OCI-LY3 (cell line): ENCODE data around the gene STAT4.

ENCODE experiments used
- H2AFZ ChIP-seq: fragments of 200-600, 300-600 bp; shearing (Covaris generic); 2 replicates; pipeline ENCODE4 v1.6.0; 2014; ENCODE audit warnings: antibody characterized with exemption, low read depth, low read length
- H3K27ac ChIP-seq: fragments of 200-600, 300-600 bp; sonication (generic); 2 replicates; pipeline ENCODE4 v1.5.1; 2014; ENCODE audit warnings: mild to moderate bottlenecking, low read length, moderate library complexity, mixed read lengths
- H3K27me3 ChIP-seq: fragments of 200-600, 300-600 bp; sonication (generic); 2 replicates; pipeline ENCODE4 v1.6.1; 2014; ENCODE audit warnings: low read depth, low read length, mixed read lengths
- H3K36me3 ChIP-seq: fragments of 200-600, 300-600 bp; sonication (generic); replicated peaks from 2 replicates; pipeline ENCODE3; 2014; ENCODE audit warnings: low read depth, low read length, mixed read lengths
- H3K4me1 ChIP-seq: fragments of 300-600, 200-600 bp; sonication (generic); 2 replicates; pipeline ENCODE4 v1.6.1; 2014; ENCODE audit warnings: low read length, mixed read lengths
- H3K4me2 ChIP-seq: fragments of 200-600, 300-600 bp; sonication (generic); 2 replicates; pipeline ENCODE4 v1.6.1; 2014; ENCODE audit warnings: low read length, mixed read lengths
- H3K4me3 ChIP-seq: fragments of 300-600, 200-600 bp; sonication (generic); 2 replicates; pipeline ENCODE4 v1.5.1; 2014; ENCODE audit warnings: antibody characterized with exemption, mild to moderate bottlenecking, low read length, moderate library complexity
- H3K79me2 ChIP-seq: fragments of 300-600, 200-600 bp; shearing (Covaris generic); 2 replicates; pipeline ENCODE4 v1.6.1; 2014; ENCODE audit warnings: mild to moderate bottlenecking, low read length, mixed read lengths
- H3K9ac ChIP-seq: fragments of 300-600, 200-600 bp; shearing (Covaris generic); 2 replicates; pipeline ENCODE4 v1.6.0; 2014; ENCODE audit warnings: mild to moderate bottlenecking, low read length, moderate library complexity
- H3K9me3 ChIP-seq: fragments of 200-600, 300-600 bp; shearing (Covaris generic); 2 replicates; pipeline ENCODE4 v1.6.1; 2014; ENCODE audit warnings: low read length, mixed read lengths; ENCODE audit not compliant: insufficient read depth
- H4K20me1 ChIP-seq: fragments of 200-600, 300-600 bp; sonication (generic); 2 replicates; pipeline ENCODE4 v1.6.1; 2016; ENCODE audit warnings: low read length, mixed read lengths; ENCODE audit not compliant: insufficient read depth
- EZH2phosphoT487 ChIP-seq: fragments of 200-600 bp; shearing (Covaris generic); IDR thresholded peaks from 2 replicates; pipeline ENCODE4 v1.6.1; 2018; ENCODE audit warnings: antibody characterized with exemption, mixed run types, low read depth
- TF ChIP-seq, protein P1 (sequence below): fragments of 200-600, 300-600 bp; sonication (generic); IDR thresholded peaks from 2 replicates; pipeline ENCODE4 v1.5.1; 2014; ENCODE audit warnings: antibody characterized with exemption, low read length, low read depth

The STAT4 gene

DNA sequence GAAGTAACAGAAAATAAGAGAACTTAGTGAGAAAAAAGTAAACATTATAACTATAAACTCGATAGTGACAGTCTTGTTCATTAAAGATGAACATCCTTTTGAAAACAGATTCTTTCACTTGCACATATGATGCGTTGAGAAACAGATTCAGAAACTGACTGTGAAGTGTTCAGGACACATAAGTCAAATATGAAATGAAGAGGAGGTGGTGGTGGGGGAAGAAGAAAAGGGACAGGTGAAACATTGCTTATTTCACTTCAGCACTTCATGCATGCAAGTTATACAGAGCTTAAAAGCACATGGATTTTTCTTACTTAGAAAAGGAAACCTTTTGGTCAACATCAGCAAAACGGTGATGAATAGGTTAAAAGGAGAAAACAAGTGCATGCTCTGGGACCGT lies 42.5 kb downstream of the STAT4 start:
- no peak overlapping the region for H3K27ac ChIP-seq
- H3K9ac ChIP-seq, result no peak overlapping the region
- H3K4me2 ChIP-seq, result no peak overlapping the region
- H3K4me1 ChIP-seq, result no peaks in the 10 kb centered on the region
- TF ChIP-seq, protein P1, sequence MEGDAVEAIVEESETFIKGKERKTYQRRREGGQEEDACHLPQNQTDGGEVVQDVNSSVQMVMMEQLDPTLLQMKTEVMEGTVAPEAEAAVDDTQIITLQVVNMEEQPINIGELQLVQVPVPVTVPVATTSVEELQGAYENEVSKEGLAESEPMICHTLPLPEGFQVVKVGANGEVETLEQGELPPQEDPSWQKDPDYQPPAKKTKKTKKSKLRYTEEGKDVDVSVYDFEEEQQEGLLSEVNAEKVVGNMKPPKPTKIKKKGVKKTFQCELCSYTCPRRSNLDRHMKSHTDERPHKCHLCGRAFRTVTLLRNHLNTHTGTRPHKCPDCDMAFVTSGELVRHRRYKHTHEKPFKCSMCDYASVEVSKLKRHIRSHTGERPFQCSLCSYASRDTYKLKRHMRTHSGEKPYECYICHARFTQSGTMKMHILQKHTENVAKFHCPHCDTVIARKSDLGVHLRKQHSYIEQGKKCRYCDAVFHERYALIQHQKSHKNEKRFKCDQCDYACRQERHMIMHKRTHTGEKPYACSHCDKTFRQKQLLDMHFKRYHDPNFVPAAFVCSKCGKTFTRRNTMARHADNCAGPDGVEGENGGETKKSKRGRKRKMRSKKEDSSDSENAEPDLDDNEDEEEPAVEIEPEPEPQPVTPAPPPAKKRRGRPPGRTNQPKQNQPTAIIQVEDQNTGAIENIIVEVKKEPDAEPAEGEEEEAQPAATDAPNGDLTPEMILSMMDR, result no peak
- no peak for TF ChIP-seq EZH2phosphoT487
- H3K79me2 ChIP-seq, result no peaks in the 10 kb centered on the region
- no peak overlapping the region for H2AFZ ChIP-seq
- H4K20me1 ChIP-seq, result no peaks in the 10 kb centered on the region
- no peaks in the 10 kb centered on the region for H3K36me3 ChIP-seq
- H3K4me3 ChIP-seq, result no peak overlapping the region
- no peaks in the 10 kb centered on the region for H3K27me3 ChIP-seq
- H3K9me3 ChIP-seq, result no peaks in the 10 kb centered on the region

DNA sequence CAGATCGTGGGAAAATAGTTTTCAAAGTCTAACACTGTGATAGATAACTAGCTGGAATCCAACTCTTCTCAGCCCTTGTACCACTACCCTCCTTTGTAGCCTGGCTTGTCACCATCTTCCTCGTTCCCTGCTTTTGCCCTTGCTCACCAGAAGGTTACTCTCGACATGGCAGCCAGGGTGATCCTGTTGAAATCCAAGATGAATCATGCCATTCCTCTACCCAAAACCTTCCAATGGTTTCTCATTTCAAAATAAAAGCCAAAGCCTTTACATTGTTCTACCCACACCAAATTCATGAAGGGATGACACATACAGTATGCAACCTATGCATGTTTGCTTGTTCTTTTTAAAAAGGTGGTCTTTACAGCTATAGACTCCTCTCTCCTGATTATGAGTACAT lies 45.7 kb downstream of the STAT4 start:
- Histone ChIP-seq H3K79me2 (no peaks in the 10 kb centered on the region), H3K4me1 (no peaks in the 10 kb centered on the region), H3K27ac (no peak overlapping the region), H2AFZ (no peak overlapping the region), H3K4me2 (no peak overlapping the region), H3K9me3 (no peaks in the 10 kb centered on the region), H3K4me3 (no peak overlapping the region), H4K20me1 (no peaks in the 10 kb centered on the region), H3K9ac (no peak overlapping the region), H3K36me3 (no peaks in the 10 kb centered on the region), H3K27me3 (no peaks in the 10 kb centered on the region)
- TF ChIP-seq, protein P1, result no peak
- TF ChIP-seq EZH2phosphoT487, result no peak

DNA sequence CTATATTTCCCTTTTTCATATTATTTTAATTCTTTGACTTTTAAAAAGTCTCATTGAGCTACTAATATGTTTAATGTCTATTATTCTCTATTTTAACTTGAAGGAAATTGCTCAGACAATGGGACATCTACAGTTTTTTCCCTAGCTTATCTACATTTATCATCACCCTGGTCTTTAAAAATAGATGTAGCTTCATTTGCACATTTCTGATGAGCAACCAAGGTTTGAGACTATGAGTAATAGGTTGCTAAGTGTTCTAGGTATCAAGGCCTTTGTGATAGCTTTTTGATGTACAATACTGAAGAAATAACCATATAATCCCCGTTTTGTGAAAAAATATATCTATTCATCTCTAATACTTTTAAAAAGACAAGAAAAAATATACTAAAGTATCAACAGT lies 47.0 kb downstream of the STAT4 start:
- TF ChIP-seq, protein P1, result no peak
- no peak for TF ChIP-seq EZH2phosphoT487
- H3K4me3 ChIP-seq, result no peak overlapping the region

DNA sequence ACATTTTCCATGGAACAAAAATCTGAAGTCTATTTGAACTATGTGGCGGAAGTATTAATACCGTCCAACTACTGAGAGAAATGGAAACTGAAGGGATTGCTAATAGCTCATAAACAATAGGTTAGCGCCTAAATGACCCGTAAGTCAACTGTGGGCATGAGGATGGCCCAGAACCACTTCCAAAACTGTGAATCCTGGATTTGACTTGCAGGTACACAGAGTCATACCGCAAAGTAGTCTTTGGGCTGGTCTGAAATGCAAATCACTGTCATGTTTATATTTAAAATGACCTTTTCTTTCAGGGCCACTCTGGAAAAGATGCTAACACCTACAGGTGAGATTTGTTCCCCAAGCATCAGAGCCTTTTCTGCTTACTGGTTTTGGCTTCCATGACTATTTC lies 50.6 kb downstream of the STAT4 start:
- TF ChIP-seq EZH2phosphoT487, result no peak
- TF ChIP-seq, protein P1, result no peak
- H3K36me3 ChIP-seq, result no peaks in the 10 kb centered on the region
- no peak overlapping the region for H3K4me2 ChIP-seq
- H3K9me3 ChIP-seq, result no peaks in the 10 kb centered on the region
- H3K79me2 ChIP-seq, result no peaks in the 10 kb centered on the region
- H4K20me1 ChIP-seq, result no peaks in the 10 kb centered on the region
- H3K4me3 ChIP-seq, result no peak overlapping the region
- H3K9ac ChIP-seq, result no peak overlapping the region
- no peaks in the 10 kb centered on the region for H3K27me3 ChIP-seq
- no peaks in the 10 kb centered on the region for H3K4me1 ChIP-seq
- H3K27ac ChIP-seq, result no peak overlapping the region
- H2AFZ ChIP-seq, result no peak overlapping the region

More for the DNA sequence above, 47.0 kb downstream of the STAT4 start:
- H3K27ac ChIP-seq, result no peak overlapping the region
- H3K27me3 ChIP-seq, result no peaks in the 10 kb centered on the region
- no peak overlapping the region for H3K9ac ChIP-seq
- no peaks in the 10 kb centered on the region for H4K20me1 ChIP-seq
- H2AFZ ChIP-seq, result no peak overlapping the region
- no peaks in the 10 kb centered on the region for H3K9me3 ChIP-seq
- no peaks in the 10 kb centered on the region for H3K4me1 ChIP-seq
- no peaks in the 10 kb centered on the region for H3K36me3 ChIP-seq
- H3K4me2 ChIP-seq, result no peak overlapping the region
- no peaks in the 10 kb centered on the region for H3K79me2 ChIP-seq
